HFFc6 (cell line): ENCODE results near the gene TNNC1. TPM values are rescaled to one million over a fixed set of nuclear protein-coding genes. Genes with fewer than 3 reads are reported as not detected.

Experiments used
- DNase-seq: peaks from one replicate; pipeline ENCODE4 v3.0.0-alpha.2; 2018
- H3K27ac Mint-ChIP-seq: 2 replicates; pipeline ENCODE4 v1.8.0; 2020; ENCODE audit warnings: mild to moderate bottlenecking, mixed read lengths
- H3K27me3 Mint-ChIP-seq: 2 replicates; pipeline ENCODE4 v1.8.0; 2021; ENCODE audit warnings: mild to moderate bottlenecking, moderate library complexity, mixed read lengths; ENCODE audit not compliant: insufficient read depth
- H3K36me3 Mint-ChIP-seq: 2 replicates; pipeline ENCODE4 v1.8.0; 2021; ENCODE audit warnings: low read depth, mixed read lengths
- H3K4me1 Mint-ChIP-seq: 2 replicates; pipeline ENCODE4 v1.8.0; 2020; ENCODE audit warnings: low read depth, mixed read lengths
- H3K4me3 Mint-ChIP-seq: 2 replicates; pipeline ENCODE4 v1.8.0; 2020; ENCODE audit warnings: mild to moderate bottlenecking, moderate library complexity, mixed read lengths
- H3K9me3 Mint-ChIP-seq: 2 replicates; pipeline ENCODE4 v1.8.0; 2020; ENCODE audit warnings: mild to moderate bottlenecking, mixed read lengths
- CTCF ChIP-seq: fragments of 200-600 bp; sonication (generic); IDR thresholded peaks from 2 replicates; pipeline ENCODE4 v1.5.0; 2021; ENCODE audit warnings: antibody characterized with exemption, mild to moderate bottlenecking
- total RNA-seq, 6 experiments: library from RNA; stranded (reverse); fragmentation: NEBNext Ultra II Directional; extraction: Animal tissue kit (Norgen Biotek cat#: 25700); gene quantifications; 2 replicates in 1 of 6; 3 replicates in 5 of 6; pipeline ENCODE4 v1.2.3, GENCODE V29; 2021

Gene TNNC1
- total RNA-seq, 6 experiments from 2014 or later, result 0.35 to 0.55 (median 0.53) TPM; not detected in 2

DNA sequence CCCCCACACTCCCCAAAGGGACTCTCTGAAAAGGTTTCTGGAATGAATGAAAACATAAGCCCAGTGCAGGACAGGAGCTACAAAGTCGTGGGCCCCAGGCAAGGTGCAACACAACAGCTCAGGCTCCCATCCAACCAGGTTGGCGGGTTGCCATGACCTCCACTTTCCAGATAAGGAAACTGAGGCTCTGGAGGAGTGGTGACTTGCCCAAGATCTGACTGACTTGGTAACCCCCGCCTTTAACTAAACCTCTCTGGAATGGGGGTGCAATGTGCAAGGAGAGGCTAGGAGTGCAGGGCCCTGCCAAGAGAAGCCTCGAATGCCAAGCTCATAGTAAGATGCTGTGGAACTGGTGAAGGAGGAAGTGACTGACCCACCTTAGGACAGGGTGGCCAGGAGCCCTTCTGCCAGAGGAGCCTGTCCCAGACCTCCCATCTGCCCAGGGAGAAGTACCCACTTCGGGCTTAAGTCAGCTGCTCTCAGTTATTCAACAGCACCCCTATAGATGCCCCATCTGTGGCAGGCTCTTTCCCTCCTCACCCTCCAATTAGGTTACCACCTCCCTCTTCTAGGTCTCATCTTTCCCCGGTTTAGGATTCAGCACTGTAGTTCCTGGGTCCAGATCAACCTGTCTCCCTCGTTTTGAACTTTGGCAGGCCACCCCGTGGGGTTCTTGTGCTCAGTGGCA lies 553 bp upstream of the TNNC1 start:
- peak overlapping the region; percentile 99 for H3K4me3 Mint-ChIP-seq
- DNase-seq, result no peak
- peaks cover 13% of the 10 kb centered on the region for H3K36me3 Mint-ChIP-seq
- no peaks in the 10 kb centered on the region for H3K9me3 Mint-ChIP-seq
- no peak for TF ChIP-seq CTCF
- peak overlapping the region; percentile 88 for H3K27ac Mint-ChIP-seq
- H3K27me3 Mint-ChIP-seq, result peaks cover 7% of the 10 kb centered on the region
- peaks cover 27% of the 10 kb centered on the region for H3K4me1 Mint-ChIP-seq

GRCh38 chr3:52452570-52453221 lies 1.1 kb downstream of the TNNC1 start:
- Mint-ChIP-seq H3K27ac (no peak overlapping the region), H3K4me3 (no peak overlapping the region), H3K4me1 (peaks cover 26% of the 10 kb centered on the region), H3K9me3 (no peaks in the 10 kb centered on the region), H3K27me3 (peaks cover 7% of the 10 kb centered on the region), H3K36me3 (peaks cover 8% of the 10 kb centered on the region)
- no peak for DNase-seq
- no peak for TF ChIP-seq CTCF

- Mint-ChIP-seq H3K27me3 (peaks cover 7% of the 10 kb centered on the region), H3K9me3 (no peaks in the 10 kb centered on the region), H3K27ac (no peak overlapping the region), H3K4me1 (peaks cover 20% of the 10 kb centered on the region), H3K4me3 (no peak overlapping the region), H3K36me3 (peaks cover 2% of the 10 kb centered on the region)
- DNase-seq, result no peak
- no peak for TF ChIP-seq CTCF
Observed at GRCh38 chr3:52452126-52452525, 1.7 kb downstream of the TNNC1 start.

GRCh38 chr3:52451237-52452083 lies 2.4 kb downstream of the TNNC1 start:
- Mint-ChIP-seq H3K36me3 (no peaks in the 10 kb centered on the region; the same call in 1 of the 2 replicates), H3K4me3 (no peak overlapping the region), H3K4me1 (peaks cover 13% of the 10 kb centered on the region), H3K9me3 (no peaks in the 10 kb centered on the region), H3K27ac (no peak overlapping the region), H3K27me3 (peaks cover 7% of the 10 kb centered on the region)
- peak; percentile 39 for TF ChIP-seq CTCF
- DNase-seq, result no peak

- H3K36me3 Mint-ChIP-seq, result no peaks in the 10 kb centered on the region
- H3K4me1 Mint-ChIP-seq, result peaks cover 8% of the 10 kb centered on the region
- no peak overlapping the region for H3K4me3 Mint-ChIP-seq
- H3K9me3 Mint-ChIP-seq, result no peaks in the 10 kb centered on the region
- TF ChIP-seq CTCF, result no peak
- no peak for DNase-seq
- H3K27me3 Mint-ChIP-seq, result peaks cover 5% of the 10 kb centered on the region
- H3K27ac Mint-ChIP-seq, result no peak overlapping the region
Observed at GRCh38 chr3:52450489-52451236, 3.2 kb downstream of the TNNC1 start.
